ENCODE measurements around the gene HEG1.

DNA sequence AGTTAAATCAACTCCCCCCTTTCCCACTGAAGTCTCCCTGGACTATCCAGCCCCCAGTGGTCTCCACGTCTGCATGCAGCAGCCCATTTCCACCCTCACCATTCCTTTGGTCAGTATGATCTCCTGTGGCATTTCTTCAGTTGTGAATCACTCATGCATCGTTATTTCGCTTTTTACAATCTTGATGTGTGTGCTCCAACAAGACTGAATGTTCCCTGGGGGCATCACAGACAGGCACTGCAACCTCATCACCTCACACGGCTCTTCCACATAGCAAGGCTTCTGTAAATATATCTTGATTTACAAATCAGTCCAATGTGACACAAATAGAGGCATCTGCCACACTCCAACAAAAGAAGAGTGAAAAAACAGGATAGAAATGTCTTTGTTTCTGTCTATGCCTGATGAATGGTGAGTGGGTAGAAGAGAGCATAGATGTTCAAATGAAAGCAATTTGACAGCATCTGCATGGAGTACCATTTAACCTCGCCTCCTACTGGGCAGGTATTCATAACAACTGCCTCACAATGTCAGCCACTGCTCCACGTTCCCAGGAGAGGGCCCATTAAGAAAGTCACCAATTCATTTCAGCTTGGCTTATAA is 5.2 kb downstream of the HEG1 start:
- TF ChIP-seq, protein P1, sequence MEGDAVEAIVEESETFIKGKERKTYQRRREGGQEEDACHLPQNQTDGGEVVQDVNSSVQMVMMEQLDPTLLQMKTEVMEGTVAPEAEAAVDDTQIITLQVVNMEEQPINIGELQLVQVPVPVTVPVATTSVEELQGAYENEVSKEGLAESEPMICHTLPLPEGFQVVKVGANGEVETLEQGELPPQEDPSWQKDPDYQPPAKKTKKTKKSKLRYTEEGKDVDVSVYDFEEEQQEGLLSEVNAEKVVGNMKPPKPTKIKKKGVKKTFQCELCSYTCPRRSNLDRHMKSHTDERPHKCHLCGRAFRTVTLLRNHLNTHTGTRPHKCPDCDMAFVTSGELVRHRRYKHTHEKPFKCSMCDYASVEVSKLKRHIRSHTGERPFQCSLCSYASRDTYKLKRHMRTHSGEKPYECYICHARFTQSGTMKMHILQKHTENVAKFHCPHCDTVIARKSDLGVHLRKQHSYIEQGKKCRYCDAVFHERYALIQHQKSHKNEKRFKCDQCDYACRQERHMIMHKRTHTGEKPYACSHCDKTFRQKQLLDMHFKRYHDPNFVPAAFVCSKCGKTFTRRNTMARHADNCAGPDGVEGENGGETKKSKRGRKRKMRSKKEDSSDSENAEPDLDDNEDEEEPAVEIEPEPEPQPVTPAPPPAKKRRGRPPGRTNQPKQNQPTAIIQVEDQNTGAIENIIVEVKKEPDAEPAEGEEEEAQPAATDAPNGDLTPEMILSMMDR (IDR thresholded peaks at IDR 0.05) = no peak
- TF ChIP-seq EP300 (IDR thresholded peaks at IDR 0.05) = no peak
- no peak for TF ChIP-seq POLR2A (IDR thresholded peaks at IDR 0.05)
